WTC11 (cell line): ENCODE data around the gene COLEC12.
"Not testable (repeated sequence)": the region's sequence is repeated elsewhere in the genome, so short reads cannot be mapped to it uniquely, and the experiment has no call there.

Source experiments
- CREM ChIP-seq: sonication (generic); formaldehyde crosslinking; IDR thresholded peaks from 2 replicates; pipeline ENCODE4 v1.8.1; 2022; ENCODE audit warnings: mild to moderate bottlenecking, missing genetic modification reagents, moderate library complexity
- FOXJ3 ChIP-seq: sonication (generic); formaldehyde crosslinking; IDR thresholded peaks from 2 replicates; pipeline ENCODE4 v1.9.0; 2021; ENCODE audit warnings: missing genetic modification reagents, mild to moderate bottlenecking, borderline replicate concordance
- ZNF416 ChIP-seq: fragments of 250-450 bp; sonication (Bioruptor Pico); IDR thresholded peaks from 2 replicates; pipeline ENCODE4 v1.9.0; 2021; ENCODE audit warnings: mild to moderate bottlenecking, inconsistent platforms
- TF ChIP-seq, protein P1 (sequence below): fragments of 200-600 bp; IDR thresholded peaks from 2 replicates; pipeline ENCODE4 v1.8.0; 2022; ENCODE audit warnings: antibody characterized with exemption
- TF ChIP-seq, protein P2 (sequence below): sonication (generic); formaldehyde crosslinking; IDR thresholded peaks from 2 replicates; pipeline ENCODE4 v1.8.0; 2022; ENCODE audit warnings: mild to moderate bottlenecking, missing genetic modification reagents
- TF ChIP-seq, protein P3 (sequence below): sonication (generic); formaldehyde crosslinking; IDR thresholded peaks from 2 replicates; pipeline ENCODE4 v1.8.1; 2023; ENCODE audit warnings: mild to moderate bottlenecking, missing genetic modification reagents
- TF ChIP-seq, protein P4 (sequence below): sonication (generic); formaldehyde crosslinking; IDR thresholded peaks from 2 replicates; pipeline ENCODE4 v1.8.0; 2022; ENCODE audit warnings: mild to moderate bottlenecking, missing genetic modification reagents
- TF ChIP-seq, protein P5 (sequence below): sonication (generic); formaldehyde crosslinking; conservative IDR thresholded peaks from 2 replicates; pipeline ENCODE4 v1.8.1; 2023; ENCODE audit warnings: mild to moderate bottlenecking, low read depth, missing genetic modification reagents, moderate library complexity

DNA sequence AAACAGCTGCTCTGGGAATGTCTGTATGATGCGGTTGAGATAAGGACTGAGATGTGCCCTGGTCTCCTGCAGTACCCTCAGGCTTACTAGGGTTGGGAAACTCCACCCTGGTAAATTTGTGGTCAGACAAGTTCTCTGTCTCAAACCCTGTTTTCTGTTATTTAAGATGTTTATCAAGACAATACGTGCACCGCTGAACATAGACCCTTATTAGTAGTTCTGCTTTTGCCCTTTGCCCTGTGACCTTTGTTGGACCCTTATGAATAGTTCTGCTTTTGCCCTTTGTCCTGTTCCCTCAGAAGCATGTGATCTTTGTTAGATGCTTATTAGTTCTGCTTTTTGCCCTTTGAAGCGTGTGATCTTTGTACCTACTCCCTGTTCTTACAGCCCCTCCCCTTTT lies 95.5 kb downstream of the COLEC12 start:
- TF ChIP-seq, protein P1, sequence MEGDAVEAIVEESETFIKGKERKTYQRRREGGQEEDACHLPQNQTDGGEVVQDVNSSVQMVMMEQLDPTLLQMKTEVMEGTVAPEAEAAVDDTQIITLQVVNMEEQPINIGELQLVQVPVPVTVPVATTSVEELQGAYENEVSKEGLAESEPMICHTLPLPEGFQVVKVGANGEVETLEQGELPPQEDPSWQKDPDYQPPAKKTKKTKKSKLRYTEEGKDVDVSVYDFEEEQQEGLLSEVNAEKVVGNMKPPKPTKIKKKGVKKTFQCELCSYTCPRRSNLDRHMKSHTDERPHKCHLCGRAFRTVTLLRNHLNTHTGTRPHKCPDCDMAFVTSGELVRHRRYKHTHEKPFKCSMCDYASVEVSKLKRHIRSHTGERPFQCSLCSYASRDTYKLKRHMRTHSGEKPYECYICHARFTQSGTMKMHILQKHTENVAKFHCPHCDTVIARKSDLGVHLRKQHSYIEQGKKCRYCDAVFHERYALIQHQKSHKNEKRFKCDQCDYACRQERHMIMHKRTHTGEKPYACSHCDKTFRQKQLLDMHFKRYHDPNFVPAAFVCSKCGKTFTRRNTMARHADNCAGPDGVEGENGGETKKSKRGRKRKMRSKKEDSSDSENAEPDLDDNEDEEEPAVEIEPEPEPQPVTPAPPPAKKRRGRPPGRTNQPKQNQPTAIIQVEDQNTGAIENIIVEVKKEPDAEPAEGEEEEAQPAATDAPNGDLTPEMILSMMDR, result not testable (repeated sequence)
- TF ChIP-seq, protein P2, sequence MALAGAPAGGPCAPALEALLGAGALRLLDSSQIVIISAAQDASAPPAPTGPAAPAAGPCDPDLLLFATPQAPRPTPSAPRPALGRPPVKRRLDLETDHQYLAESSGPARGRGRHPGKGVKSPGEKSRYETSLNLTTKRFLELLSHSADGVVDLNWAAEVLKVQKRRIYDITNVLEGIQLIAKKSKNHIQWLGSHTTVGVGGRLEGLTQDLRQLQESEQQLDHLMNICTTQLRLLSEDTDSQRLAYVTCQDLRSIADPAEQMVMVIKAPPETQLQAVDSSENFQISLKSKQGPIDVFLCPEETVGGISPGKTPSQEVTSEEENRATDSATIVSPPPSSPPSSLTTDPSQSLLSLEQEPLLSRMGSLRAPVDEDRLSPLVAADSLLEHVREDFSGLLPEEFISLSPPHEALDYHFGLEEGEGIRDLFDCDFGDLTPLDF (CRISPR knock-in tag), result not testable (repeated sequence)
- not testable (repeated sequence) for TF ChIP-seq CREM; FOXJ3; ZNF416 (CRISPR knock-in tag)
- TF ChIP-seq, protein P3, sequence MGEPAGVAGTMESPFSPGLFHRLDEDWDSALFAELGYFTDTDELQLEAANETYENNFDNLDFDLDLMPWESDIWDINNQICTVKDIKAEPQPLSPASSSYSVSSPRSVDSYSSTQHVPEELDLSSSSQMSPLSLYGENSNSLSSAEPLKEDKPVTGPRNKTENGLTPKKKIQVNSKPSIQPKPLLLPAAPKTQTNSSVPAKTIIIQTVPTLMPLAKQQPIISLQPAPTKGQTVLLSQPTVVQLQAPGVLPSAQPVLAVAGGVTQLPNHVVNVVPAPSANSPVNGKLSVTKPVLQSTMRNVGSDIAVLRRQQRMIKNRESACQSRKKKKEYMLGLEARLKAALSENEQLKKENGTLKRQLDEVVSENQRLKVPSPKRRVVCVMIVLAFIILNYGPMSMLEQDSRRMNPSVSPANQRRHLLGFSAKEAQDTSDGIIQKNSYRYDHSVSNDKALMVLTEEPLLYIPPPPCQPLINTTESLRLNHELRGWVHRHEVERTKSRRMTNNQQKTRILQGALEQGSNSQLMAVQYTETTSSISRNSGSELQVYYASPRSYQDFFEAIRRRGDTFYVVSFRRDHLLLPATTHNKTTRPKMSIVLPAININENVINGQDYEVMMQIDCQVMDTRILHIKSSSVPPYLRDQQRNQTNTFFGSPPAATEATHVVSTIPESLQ (CRISPR knock-in tag), result not testable (repeated sequence)
- TF ChIP-seq, protein P4, sequence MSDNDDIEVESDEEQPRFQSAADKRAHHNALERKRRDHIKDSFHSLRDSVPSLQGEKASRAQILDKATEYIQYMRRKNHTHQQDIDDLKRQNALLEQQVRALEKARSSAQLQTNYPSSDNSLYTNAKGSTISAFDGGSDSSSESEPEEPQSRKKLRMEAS (CRISPR knock-in tag), result not testable (repeated sequence)
- TF ChIP-seq, protein P5, sequence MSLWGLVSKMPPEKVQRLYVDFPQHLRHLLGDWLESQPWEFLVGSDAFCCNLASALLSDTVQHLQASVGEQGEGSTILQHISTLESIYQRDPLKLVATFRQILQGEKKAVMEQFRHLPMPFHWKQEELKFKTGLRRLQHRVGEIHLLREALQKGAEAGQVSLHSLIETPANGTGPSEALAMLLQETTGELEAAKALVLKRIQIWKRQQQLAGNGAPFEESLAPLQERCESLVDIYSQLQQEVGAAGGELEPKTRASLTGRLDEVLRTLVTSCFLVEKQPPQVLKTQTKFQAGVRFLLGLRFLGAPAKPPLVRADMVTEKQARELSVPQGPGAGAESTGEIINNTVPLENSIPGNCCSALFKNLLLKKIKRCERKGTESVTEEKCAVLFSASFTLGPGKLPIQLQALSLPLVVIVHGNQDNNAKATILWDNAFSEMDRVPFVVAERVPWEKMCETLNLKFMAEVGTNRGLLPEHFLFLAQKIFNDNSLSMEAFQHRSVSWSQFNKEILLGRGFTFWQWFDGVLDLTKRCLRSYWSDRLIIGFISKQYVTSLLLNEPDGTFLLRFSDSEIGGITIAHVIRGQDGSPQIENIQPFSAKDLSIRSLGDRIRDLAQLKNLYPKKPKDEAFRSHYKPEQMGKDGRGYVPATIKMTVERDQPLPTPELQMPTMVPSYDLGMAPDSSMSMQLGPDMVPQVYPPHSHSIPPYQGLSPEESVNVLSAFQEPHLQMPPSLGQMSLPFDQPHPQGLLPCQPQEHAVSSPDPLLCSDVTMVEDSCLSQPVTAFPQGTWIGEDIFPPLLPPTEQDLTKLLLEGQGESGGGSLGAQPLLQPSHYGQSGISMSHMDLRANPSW (CRISPR knock-in tag), result not testable (repeated sequence)
